ENCODE measurements around the gene ELP4. TPM values are rescaled to one million over a fixed set of nuclear protein-coding genes. Genes with fewer than 3 reads are reported as not detected.
"Not testable (repeated sequence)": the region's sequence is repeated elsewhere in the genome, so short reads cannot be mapped to it uniquely, and the experiment has no call there.

ELP4 gene
- polyA plus RNA-seq, 2 donors: 8.8 to 15.5 TPM

GRCh38 chr11:31740731-31741368, 231.3 kb downstream of the ELP4 start:
- not testable (repeated sequence) for H3K27me3 ChIP-seq (ENCODE audit: control insufficient read depth in 1 of 2, insufficient read depth in 2 of 2, low read length in 2 of 2); H3K36me3 ChIP-seq (ENCODE audit: control insufficient read depth in 2 of 2, insufficient read depth in 2 of 2, low read length in 1 of 2); H3K4me1 ChIP-seq (ENCODE audit: control insufficient read depth in 2 of 2, insufficient read depth in 2 of 2, low read length in 1 of 2); H3K4me3 ChIP-seq (ENCODE audit: low read depth in 1 of 2, low read length in 2 of 2); H3K9me3 ChIP-seq (ENCODE audit: control insufficient read depth in 2 of 2, insufficient read depth in 1 of 2, low read depth in 1 of 2, low read length in 1 of 2); H3K27ac ChIP-seq (ENCODE audit: low read depth in 2 of 2, low read length in 1 of 2)
- WGBS, 2 donors: 94% methylated on average over 26 of the region's 26 CpGs

- Histone ChIP-seq H3K4me1 (ENCODE audit: control insufficient read depth in 2 of 2, insufficient read depth in 2 of 2, low read length in 1 of 2) (no peaks in the 10 kb centered on the region), H3K27ac (ENCODE audit: low read depth in 2 of 2, low read length in 1 of 2) (no peak overlapping the region), H3K4me3 (ENCODE audit: low read depth in 1 of 2, low read length in 2 of 2) (no peak overlapping the region), H3K9me3 (ENCODE audit: control insufficient read depth in 2 of 2, insufficient read depth in 1 of 2, low read depth in 1 of 2, low read length in 1 of 2) (no peaks in the 10 kb centered on the region), H3K36me3 (ENCODE audit: control insufficient read depth in 2 of 2, insufficient read depth in 2 of 2, low read length in 1 of 2) (no peaks in the 10 kb centered on the region), H3K27me3 (ENCODE audit: control insufficient read depth in 1 of 2, insufficient read depth in 2 of 2, low read length in 2 of 2) (no peaks in the 10 kb centered on the region)
- WGBS, 2 donors: 43 to 44% methylated on average over 1 of the region's 1 CpG
Observed at GRCh38 chr11:31747581-31747980, 238.0 kb downstream of the ELP4 start.

- Histone ChIP-seq H3K27me3 (ENCODE audit: control insufficient read depth in 1 of 2, insufficient read depth in 2 of 2, low read length in 2 of 2) (no peaks in the 10 kb centered on the region), H3K9me3 (ENCODE audit: control insufficient read depth in 2 of 2, insufficient read depth in 1 of 2, low read depth in 1 of 2, low read length in 1 of 2) (no peaks in the 10 kb centered on the region), H3K27ac (ENCODE audit: low read depth in 2 of 2, low read length in 1 of 2) (no peak overlapping the region), H3K36me3 (ENCODE audit: control insufficient read depth in 2 of 2, insufficient read depth in 2 of 2, low read length in 1 of 2) (no peaks in the 10 kb centered on the region), H3K4me3 (ENCODE audit: low read depth in 1 of 2, low read length in 2 of 2) (no peak overlapping the region), H3K4me1 (ENCODE audit: control insufficient read depth in 2 of 2, insufficient read depth in 2 of 2, low read length in 1 of 2) (no peaks in the 10 kb centered on the region)
- WGBS, 2 donors: 27 to 35% methylated on average over 3 of the region's 3 CpGs
Observed at GRCh38 chr11:31757260-31757835, 247.8 kb downstream of the ELP4 start.

- Histone ChIP-seq H3K4me3 (ENCODE audit: low read depth in 1 of 2, low read length in 2 of 2) (no peak overlapping the region), H3K36me3 (ENCODE audit: control insufficient read depth in 2 of 2, insufficient read depth in 2 of 2, low read length in 1 of 2) (no peaks in the 10 kb centered on the region), H3K9me3 (ENCODE audit: control insufficient read depth in 2 of 2, insufficient read depth in 1 of 2, low read depth in 1 of 2, low read length in 1 of 2) (no peaks in the 10 kb centered on the region), H3K27ac (ENCODE audit: low read depth in 2 of 2, low read length in 1 of 2) (no peak overlapping the region), H3K27me3 (ENCODE audit: control insufficient read depth in 1 of 2, insufficient read depth in 2 of 2, low read length in 2 of 2) (no peaks in the 10 kb centered on the region), H3K4me1 (ENCODE audit: control insufficient read depth in 2 of 2, insufficient read depth in 2 of 2, low read length in 1 of 2) (no peaks in the 10 kb centered on the region)
- WGBS, 2 donors: 92 to 100% methylated on average over 1 of the region's 1 CpG
Observed at GRCh38 chr11:31761636-31762035, 252.1 kb downstream of the ELP4 start.

- Histone ChIP-seq H3K36me3 (ENCODE audit: control insufficient read depth in 2 of 2, insufficient read depth in 2 of 2, low read length in 1 of 2) (no peaks in the 10 kb centered on the region), H3K27me3 (ENCODE audit: control insufficient read depth in 1 of 2, insufficient read depth in 2 of 2, low read length in 2 of 2) (no peaks in the 10 kb centered on the region), H3K4me1 (ENCODE audit: control insufficient read depth in 2 of 2, insufficient read depth in 2 of 2, low read length in 1 of 2) (no peaks in the 10 kb centered on the region), H3K9me3 (ENCODE audit: control insufficient read depth in 2 of 2, insufficient read depth in 1 of 2, low read depth in 1 of 2, low read length in 1 of 2) (no peaks in the 10 kb centered on the region), H3K27ac (ENCODE audit: low read depth in 2 of 2, low read length in 1 of 2) (no peak overlapping the region), H3K4me3 (ENCODE audit: low read depth in 1 of 2, low read length in 2 of 2) (no peak overlapping the region)
Observed at GRCh38 chr11:31763296-31763695, 253.7 kb downstream of the ELP4 start.

- H3K9me3 ChIP-seq (ENCODE audit: control insufficient read depth in 2 of 2, insufficient read depth in 1 of 2, low read depth in 1 of 2, low read length in 1 of 2): no peaks in the 10 kb centered on the region
- H3K36me3 ChIP-seq (ENCODE audit: control insufficient read depth in 2 of 2, insufficient read depth in 2 of 2, low read length in 1 of 2): no peaks in the 10 kb centered on the region
- no peaks in the 10 kb centered on the region for H3K4me1 ChIP-seq (ENCODE audit: control insufficient read depth in 2 of 2, insufficient read depth in 2 of 2, low read length in 1 of 2)
- no peak overlapping the region for H3K4me3 ChIP-seq (ENCODE audit: low read depth in 1 of 2, low read length in 2 of 2)
- H3K27ac ChIP-seq (ENCODE audit: low read depth in 2 of 2, low read length in 1 of 2): no peak overlapping the region
- 93 to 94% methylated on average over 5 of the region's 5 CpGs for WGBS, 2 donors
- H3K27me3 ChIP-seq (ENCODE audit: control insufficient read depth in 1 of 2, insufficient read depth in 2 of 2, low read length in 2 of 2): no peaks in the 10 kb centered on the region
Observed at GRCh38 chr11:31764261-31764660, 254.7 kb downstream of the ELP4 start.

DNA sequence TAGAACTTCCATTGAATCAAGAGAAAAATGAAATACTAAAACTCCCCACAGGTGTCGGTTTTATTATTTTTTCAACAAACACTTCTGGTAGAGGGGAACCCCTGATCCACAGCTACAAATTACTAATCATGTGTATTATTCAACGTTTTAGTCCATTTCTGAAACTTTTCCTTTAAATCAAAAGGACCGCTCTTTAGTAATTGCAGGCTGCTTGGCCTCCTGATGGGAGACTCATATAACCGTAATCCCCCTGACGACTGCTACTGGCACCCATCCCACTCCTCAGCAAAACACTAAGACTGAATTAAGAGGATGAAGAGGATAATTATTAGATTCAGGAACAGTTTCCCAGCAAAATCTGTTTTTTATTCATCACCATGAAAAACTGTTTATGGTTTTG, 255.2 kb downstream of the ELP4 start:
- WGBS, 2 donors: 81 to 84% methylated on average over 5 of the region's 5 CpGs
- Histone ChIP-seq H3K27me3 (ENCODE audit: control insufficient read depth in 1 of 2, insufficient read depth in 2 of 2, low read length in 2 of 2) (no peaks in the 10 kb centered on the region), H3K9me3 (ENCODE audit: control insufficient read depth in 2 of 2, insufficient read depth in 1 of 2, low read depth in 1 of 2, low read length in 1 of 2) (no peaks in the 10 kb centered on the region), H3K27ac (ENCODE audit: low read depth in 2 of 2, low read length in 1 of 2) (no peak overlapping the region), H3K4me3 (ENCODE audit: low read depth in 1 of 2, low read length in 2 of 2) (no peak overlapping the region), H3K4me1 (ENCODE audit: control insufficient read depth in 2 of 2, insufficient read depth in 2 of 2, low read length in 1 of 2) (no peaks in the 10 kb centered on the region), H3K36me3 (ENCODE audit: control insufficient read depth in 2 of 2, insufficient read depth in 2 of 2, low read length in 1 of 2) (no peaks in the 10 kb centered on the region)

- Histone ChIP-seq H3K4me3 (ENCODE audit: low read depth in 1 of 2, low read length in 2 of 2) (no peak overlapping the region), H3K27ac (ENCODE audit: low read depth in 2 of 2, low read length in 1 of 2) (no peak overlapping the region), H3K27me3 (ENCODE audit: control insufficient read depth in 1 of 2, insufficient read depth in 2 of 2, low read length in 2 of 2) (no peaks in the 10 kb centered on the region), H3K36me3 (ENCODE audit: control insufficient read depth in 2 of 2, insufficient read depth in 2 of 2, low read length in 1 of 2) (no peaks in the 10 kb centered on the region), H3K4me1 (ENCODE audit: control insufficient read depth in 2 of 2, insufficient read depth in 2 of 2, low read length in 1 of 2) (no peaks in the 10 kb centered on the region), H3K9me3 (ENCODE audit: control insufficient read depth in 2 of 2, insufficient read depth in 1 of 2, low read depth in 1 of 2, low read length in 1 of 2) (no peaks in the 10 kb centered on the region)
- WGBS, 2 donors: 98% methylated on average over 3 of the region's 3 CpGs
Observed at GRCh38 chr11:31767066-31767465, 257.5 kb downstream of the ELP4 start.

DNA sequence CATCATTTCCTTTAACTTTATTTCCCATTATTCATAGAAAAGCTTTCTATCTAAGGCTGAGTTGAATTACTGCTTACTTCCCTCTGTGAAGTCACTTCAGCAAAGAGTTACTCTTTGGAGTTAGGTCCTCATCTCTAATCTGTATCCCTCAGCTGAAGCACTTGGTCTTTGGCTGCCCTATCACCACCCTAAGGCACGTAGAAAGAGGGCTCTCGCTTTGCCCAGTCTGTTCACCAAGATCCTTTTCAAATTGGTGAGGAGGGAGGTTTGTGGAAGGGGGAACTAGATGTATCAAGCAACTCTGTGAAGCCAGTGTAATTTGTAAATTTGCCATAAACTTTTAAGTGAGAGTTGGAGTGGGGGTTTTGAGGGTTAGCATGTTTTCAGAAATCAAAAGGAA, 258.1 kb downstream of the ELP4 start:
- Histone ChIP-seq H3K9me3 (ENCODE audit: control insufficient read depth in 2 of 2, insufficient read depth in 1 of 2, low read depth in 1 of 2, low read length in 1 of 2) (no peaks in the 10 kb centered on the region), H3K36me3 (ENCODE audit: control insufficient read depth in 2 of 2, insufficient read depth in 2 of 2, low read length in 1 of 2) (no peaks in the 10 kb centered on the region), H3K4me1 (ENCODE audit: control insufficient read depth in 2 of 2, insufficient read depth in 2 of 2, low read length in 1 of 2) (no peaks in the 10 kb centered on the region), H3K27me3 (ENCODE audit: control insufficient read depth in 1 of 2, insufficient read depth in 2 of 2, low read length in 2 of 2) (no peaks in the 10 kb centered on the region), H3K27ac (ENCODE audit: low read depth in 2 of 2, low read length in 1 of 2) (no peak overlapping the region), H3K4me3 (ENCODE audit: low read depth in 1 of 2, low read length in 2 of 2) (no peak overlapping the region)
- WGBS, 2 donors: 93% methylated on average over 2 of the region's 2 CpGs

Data from esophagus (tissue), 2 donors.